K562 (cell line): ENCODE data around the gene TPI1. TPM values are rescaled to one million over a fixed set of nuclear protein-coding genes. Genes with fewer than 3 reads are reported as not detected.

ENCODE experiments used
- CREM ChIP-seq: IDR thresholded peaks from 2 replicates; pipeline ENCODE4 v1.6.1; 2014; ENCODE audit warnings: antibody characterized with exemption, low read depth
- ESRRA ChIP-seq: fragments of 450-650 bp; IDR thresholded peaks from 2 replicates; pipeline ENCODE4 v1.6.1; 2014; ENCODE audit warnings: low read depth, mild to moderate bottlenecking, moderate library complexity, borderline replicate concordance
- FOSL1 ChIP-seq: fragments of 200-800 bp; sonication (Bioruptor generic); conservative IDR thresholded peaks from 2 replicates; pipeline ENCODE4 v1.6.1; 2016; ENCODE audit warnings: missing genetic modification characterization, missing compliant biosample characterization
- HDAC1 ChIP-seq, 2 experiments: fragments of 450-650 bp; IDR thresholded peaks; 2 replicates each; pipeline ENCODE4 v1.6.1; 2016 to 2017; ENCODE audit warnings: inconsistent platforms in 1 of 2, mild to moderate bottlenecking in 1 of 2, moderate library complexity in 1 of 2
- SAP30 ChIP-seq: fragments of 200-600 bp; sonication (generic); IDR thresholded peaks from 2 replicates; pipeline ENCODE4 v1.6.1; 2012; ENCODE audit warnings: borderline replicate concordance, low read depth, mild to moderate bottlenecking, moderate library complexity, low read length, control low read depth, inconsistent platforms; ENCODE audit not compliant: insufficient read depth, poor library complexity, severe bottlenecking
- SIN3A ChIP-seq, 2 experiments: fragments of 150-350 bp in 1 of 2; IDR thresholded peaks; 2 replicates each; pipeline ENCODE4 v1.6.1; 2011 to 2016; ENCODE audit warnings: borderline replicate concordance in 2 of 2, low read depth in 2 of 2, low read length in 2 of 2, mild to moderate bottlenecking in 2 of 2, moderate library complexity in 2 of 2; ENCODE audit not compliant: control insufficient read depth in 1 of 2
- ZFX ChIP-seq: sonication (generic); formaldehyde crosslinking; IDR thresholded peaks from 2 replicates; pipeline ENCODE4 v1.8.0; 2022; ENCODE audit warnings: mild to moderate bottlenecking, missing genetic modification reagents, moderate library complexity
- ZNF134 ChIP-seq: fragments of 250-450 bp; sonication (Bioruptor Pico); conservative IDR thresholded peaks from 2 replicates; pipeline ENCODE4 v1.4.0; 2020
- ZNF57 ChIP-seq: fragments of 450-650 bp; formaldehyde crosslinking; IDR thresholded peaks from 2 replicates; pipeline ENCODE4 v1.4.0; 2020; ENCODE audit warnings: mild to moderate bottlenecking, moderate library complexity
- ZNF589 ChIP-seq: fragments of 200-800 bp; sonication (Bioruptor generic); IDR thresholded peaks from 2 replicates; pipeline ENCODE4 v1.6.1; 2016; ENCODE audit warnings: low read depth, missing genetic modification characterization, missing compliant biosample characterization
- polyA plus RNA-seq, 8 experiments: library from polyadenylated mRNA; depleted of rRNA in 4 of 8; stranded (reverse) in 5 of 8; unstranded in 3 of 8; fragments of >200 nt; fragmentation: Nextera tagmentation in 2 of 8; fragmentation: Illumina TruSeq in 1 of 8; extraction: Ambion mirVana in 2 of 8; extraction: Trizol in 1 of 8; gene quantifications; 2 replicates each; pipeline versions ENCODE4 v1.2.1 to v1.2.3, GENCODE V29; 2011 to 2014; ENCODE audit warnings: inconsistent platforms in 1 of 8, missing spikeins in 1 of 8
- total RNA-seq, 7 experiments: library from RNA; depleted of rRNA in 6 of 7; stranded (reverse); fragments of >200 nt in 6 of 7; fragmentation: Illumina TruSeq in 2 of 7; extraction: Trizol in 2 of 7; gene quantifications; 2 replicates each; pipeline versions ENCODE4 v1.2.1 to v1.2.3, GENCODE V29; 2011 to 2021; ENCODE audit warnings: low replicate concordance in 1 of 7
- TF ChIP-seq, protein P1 (sequence below): sonication (generic); formaldehyde crosslinking; IDR thresholded peaks from 2 replicates; pipeline ENCODE4 v1.8.0; 2022; ENCODE audit warnings: mild to moderate bottlenecking, low read depth, missing genetic modification reagents
- TF ChIP-seq, protein P2 (sequence below): fragments of 450-650 bp; formaldehyde crosslinking; IDR thresholded peaks from 2 replicates; pipeline ENCODE4 v1.4.0; 2022; ENCODE audit warnings: mild to moderate bottlenecking, moderate library complexity
- TF ChIP-seq, protein P3 (sequence below): sonication (generic); formaldehyde crosslinking; IDR thresholded peaks from 2 replicates; pipeline ENCODE4 v1.8.1; 2023; ENCODE audit warnings: missing genetic modification reagents, mild to moderate bottlenecking, borderline replicate concordance
- TF ChIP-seq, protein P4 (sequence below): fragments of 200-800 bp; sonication (Bioruptor generic); IDR thresholded peaks from 2 replicates; pipeline ENCODE4 v1.6.1; 2017; ENCODE audit warnings: missing genetic modification characterization, missing compliant biosample characterization
- TF ChIP-seq, protein P5 (sequence below): sonication (generic); formaldehyde crosslinking; IDR thresholded peaks from 2 replicates; pipeline ENCODE4 v1.8.0; 2022; ENCODE audit warnings: missing genetic modification reagents, mild to moderate bottlenecking, moderate library complexity, borderline replicate concordance

TPI1 gene
- total and polyA plus RNA-seq, 9 of the 15 experiments (the other 6 are each of a cell fraction or from before 2014, with no cell fraction given) = 662 to 4,971 (median 892) TPM

DNA sequence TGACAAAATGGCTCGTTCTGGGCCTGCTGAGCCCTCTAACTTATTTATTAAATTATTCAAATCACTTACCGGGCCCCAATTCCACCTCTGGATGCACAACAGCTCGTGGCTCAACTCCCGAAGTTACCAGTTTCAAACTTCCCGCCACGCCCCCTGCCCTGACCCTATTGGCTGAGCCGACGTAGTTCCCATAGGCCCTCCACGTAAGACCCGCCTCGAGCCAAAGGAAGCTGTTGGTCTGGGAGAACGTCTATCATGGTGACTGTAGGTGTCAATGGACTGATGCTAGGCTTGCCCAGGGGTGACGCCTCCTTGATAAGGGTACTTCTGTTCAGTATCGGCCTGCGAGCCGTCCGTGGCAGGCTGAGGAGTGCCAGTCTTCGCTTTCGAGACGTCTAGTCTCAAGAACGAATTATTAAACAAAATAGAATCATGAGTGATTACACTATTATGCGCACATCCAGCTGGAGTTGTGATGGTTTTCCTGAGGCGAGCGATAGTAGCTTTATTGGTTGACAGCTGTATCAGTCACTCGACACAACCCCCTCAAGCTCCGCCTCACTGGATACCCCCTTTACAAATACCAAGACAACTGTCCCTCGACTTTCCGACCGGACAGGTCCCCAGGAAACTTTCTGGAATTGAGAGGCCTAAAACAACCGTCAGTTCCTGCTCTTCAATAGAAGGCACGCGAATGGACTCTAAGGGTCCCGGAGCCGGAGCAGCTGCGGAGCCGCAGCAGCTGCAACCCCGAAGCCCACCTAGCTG, 16.0 kb upstream of the TPI1 start, which contains the start of gene CDCA3 (continued):
- TF ChIP-seq CREM (peak; percentile 91), ZNF134 (CRISPR knock-in tag) (no peak), ZNF57 (CRISPR knock-in tag) (no peak), SIN3A (IDR thresholded peaks at IDR 0.05; ENCODE audit: borderline replicate concordance in 2 of 2, control insufficient read depth in 1 of 2, low read depth in 2 of 2, low read length in 2 of 2) (peak; percentile 86 to 92; a peak in 3 of 4 replicates), ZFX (CRISPR knock-in tag) (0 out of 2 replicates have a peak, but pooled peaks have one; percentile 29), HDAC1 (IDR thresholded peaks at IDR 0.05) (peak in 1 of 2 experiments; percentile 85; a peak in 1 of 4 replicates), ZNF589 (CRISPR knock-in tag) (no peak), ESRRA (0 out of 2 replicates have a peak, but pooled peaks have one; percentile 3), FOSL1 (tag) (peak; percentile 64), SAP30 (peak; percentile 90)
- TF ChIP-seq, protein P1, sequence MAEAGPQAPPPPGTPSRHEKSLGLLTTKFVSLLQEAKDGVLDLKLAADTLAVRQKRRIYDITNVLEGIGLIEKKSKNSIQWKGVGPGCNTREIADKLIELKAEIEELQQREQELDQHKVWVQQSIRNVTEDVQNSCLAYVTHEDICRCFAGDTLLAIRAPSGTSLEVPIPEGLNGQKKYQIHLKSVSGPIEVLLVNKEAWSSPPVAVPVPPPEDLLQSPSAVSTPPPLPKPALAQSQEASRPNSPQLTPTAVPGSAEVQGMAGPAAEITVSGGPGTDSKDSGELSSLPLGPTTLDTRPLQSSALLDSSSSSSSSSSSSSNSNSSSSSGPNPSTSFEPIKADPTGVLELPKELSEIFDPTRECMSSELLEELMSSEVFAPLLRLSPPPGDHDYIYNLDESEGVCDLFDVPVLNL = peak; percentile 100
- TF ChIP-seq, protein P2, sequence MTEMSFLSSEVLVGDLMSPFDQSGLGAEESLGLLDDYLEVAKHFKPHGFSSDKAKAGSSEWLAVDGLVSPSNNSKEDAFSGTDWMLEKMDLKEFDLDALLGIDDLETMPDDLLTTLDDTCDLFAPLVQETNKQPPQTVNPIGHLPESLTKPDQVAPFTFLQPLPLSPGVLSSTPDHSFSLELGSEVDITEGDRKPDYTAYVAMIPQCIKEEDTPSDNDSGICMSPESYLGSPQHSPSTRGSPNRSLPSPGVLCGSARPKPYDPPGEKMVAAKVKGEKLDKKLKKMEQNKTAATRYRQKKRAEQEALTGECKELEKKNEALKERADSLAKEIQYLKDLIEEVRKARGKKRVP (CRISPR knock-in tag) = no peak
- TF ChIP-seq, protein P3, sequence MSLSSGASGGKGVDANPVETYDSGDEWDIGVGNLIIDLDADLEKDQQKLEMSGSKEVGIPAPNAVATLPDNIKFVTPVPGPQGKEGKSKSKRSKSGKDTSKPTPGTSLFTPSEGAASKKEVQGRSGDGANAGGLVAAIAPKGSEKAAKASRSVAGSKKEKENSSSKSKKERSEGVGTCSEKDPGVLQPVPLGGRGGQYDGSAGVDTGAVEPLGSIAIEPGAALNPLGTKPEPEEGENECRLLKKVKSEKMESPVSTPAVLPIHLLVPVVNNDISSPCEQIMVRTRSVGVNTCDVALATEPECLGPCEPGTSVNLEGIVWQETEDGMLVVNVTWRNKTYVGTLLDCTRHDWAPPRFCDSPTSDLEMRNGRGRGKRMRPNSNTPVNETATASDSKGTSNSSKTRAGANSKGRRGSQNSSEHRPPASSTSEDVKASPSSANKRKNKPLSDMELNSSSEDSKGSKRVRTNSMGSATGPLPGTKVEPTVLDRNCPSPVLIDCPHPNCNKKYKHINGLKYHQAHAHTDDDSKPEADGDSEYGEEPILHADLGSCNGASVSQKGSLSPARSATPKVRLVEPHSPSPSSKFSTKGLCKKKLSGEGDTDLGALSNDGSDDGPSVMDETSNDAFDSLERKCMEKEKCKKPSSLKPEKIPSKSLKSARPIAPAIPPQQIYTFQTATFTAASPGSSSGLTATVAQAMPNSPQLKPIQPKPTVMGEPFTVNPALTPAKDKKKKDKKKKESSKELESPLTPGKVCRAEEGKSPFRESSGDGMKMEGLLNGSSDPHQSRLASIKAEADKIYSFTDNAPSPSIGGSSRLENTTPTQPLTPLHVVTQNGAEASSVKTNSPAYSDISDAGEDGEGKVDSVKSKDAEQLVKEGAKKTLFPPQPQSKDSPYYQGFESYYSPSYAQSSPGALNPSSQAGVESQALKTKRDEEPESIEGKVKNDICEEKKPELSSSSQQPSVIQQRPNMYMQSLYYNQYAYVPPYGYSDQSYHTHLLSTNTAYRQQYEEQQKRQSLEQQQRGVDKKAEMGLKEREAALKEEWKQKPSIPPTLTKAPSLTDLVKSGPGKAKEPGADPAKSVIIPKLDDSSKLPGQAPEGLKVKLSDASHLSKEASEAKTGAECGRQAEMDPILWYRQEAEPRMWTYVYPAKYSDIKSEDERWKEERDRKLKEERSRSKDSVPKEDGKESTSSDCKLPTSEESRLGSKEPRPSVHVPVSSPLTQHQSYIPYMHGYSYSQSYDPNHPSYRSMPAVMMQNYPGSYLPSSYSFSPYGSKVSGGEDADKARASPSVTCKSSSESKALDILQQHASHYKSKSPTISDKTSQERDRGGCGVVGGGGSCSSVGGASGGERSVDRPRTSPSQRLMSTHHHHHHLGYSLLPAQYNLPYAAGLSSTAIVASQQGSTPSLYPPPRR = no peak
- TF ChIP-seq, protein P4, sequence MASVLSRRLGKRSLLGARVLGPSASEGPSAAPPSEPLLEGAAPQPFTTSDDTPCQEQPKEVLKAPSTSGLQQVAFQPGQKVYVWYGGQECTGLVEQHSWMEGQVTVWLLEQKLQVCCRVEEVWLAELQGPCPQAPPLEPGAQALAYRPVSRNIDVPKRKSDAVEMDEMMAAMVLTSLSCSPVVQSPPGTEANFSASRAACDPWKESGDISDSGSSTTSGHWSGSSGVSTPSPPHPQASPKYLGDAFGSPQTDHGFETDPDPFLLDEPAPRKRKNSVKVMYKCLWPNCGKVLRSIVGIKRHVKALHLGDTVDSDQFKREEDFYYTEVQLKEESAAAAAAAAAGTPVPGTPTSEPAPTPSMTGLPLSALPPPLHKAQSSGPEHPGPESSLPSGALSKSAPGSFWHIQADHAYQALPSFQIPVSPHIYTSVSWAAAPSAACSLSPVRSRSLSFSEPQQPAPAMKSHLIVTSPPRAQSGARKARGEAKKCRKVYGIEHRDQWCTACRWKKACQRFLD = 0 out of 2 replicates have a peak, but pooled peaks have one; percentile 33
- TF ChIP-seq, protein P5, sequence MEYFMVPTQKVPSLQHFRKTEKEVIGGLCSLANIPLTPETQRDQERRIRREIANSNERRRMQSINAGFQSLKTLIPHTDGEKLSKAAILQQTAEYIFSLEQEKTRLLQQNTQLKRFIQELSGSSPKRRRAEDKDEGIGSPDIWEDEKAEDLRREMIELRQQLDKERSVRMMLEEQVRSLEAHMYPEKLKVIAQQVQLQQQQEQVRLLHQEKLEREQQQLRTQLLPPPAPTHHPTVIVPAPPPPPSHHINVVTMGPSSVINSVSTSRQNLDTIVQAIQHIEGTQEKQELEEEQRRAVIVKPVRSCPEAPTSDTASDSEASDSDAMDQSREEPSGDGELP (CRISPR knock-in tag) = peak; percentile 57; the same call in 1 of the 2 replicates
